ENCODE results near the gene PACRG. TPM values are rescaled to one million over a fixed set of nuclear protein-coding genes. Genes with fewer than 3 reads are reported as not detected.

PACRG gene
- polyA plus RNA-seq, 3 donors = not detected

DNA sequence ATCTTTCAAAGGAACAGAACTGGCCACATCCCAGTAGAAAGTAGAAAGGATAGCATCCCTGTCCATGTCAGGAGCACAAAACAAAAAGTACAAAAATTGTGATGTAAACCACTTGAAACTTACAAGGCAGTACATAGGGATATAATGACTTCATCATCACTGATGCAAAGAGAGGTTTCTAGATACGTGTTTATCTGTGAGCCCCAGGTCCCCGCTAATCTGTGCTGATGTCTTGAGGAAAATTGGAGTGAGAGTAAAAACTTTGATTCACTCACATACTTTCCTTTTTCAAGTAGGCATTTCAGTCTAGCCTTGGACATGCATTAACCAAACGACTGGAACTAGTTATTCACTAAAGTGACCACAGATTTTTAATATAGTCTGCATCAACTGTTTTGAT is 470.1 kb downstream of the PACRG start:
- Histone ChIP-seq H3K79me2 (ENCODE audit: insufficient read depth, low read length) (no peaks in the 10 kb centered on the region), H3K27ac (ENCODE audit: low read depth in 1 of 2, low read length in 2 of 2) (no peak overlapping the region), H3K4me1 (ENCODE audit: control insufficient read depth in 1 of 2, insufficient read depth in 2 of 2, low read length in 2 of 2) (no peaks in the 10 kb centered on the region), H3K4me3 (replicated peaks in 1 of 3; ENCODE audit: low read depth in 2 of 3, low read length in 3 of 3) (no peak overlapping the region), H3K36me3 (replicated peaks in 1 of 2; ENCODE audit: control insufficient read depth in 1 of 2, insufficient read depth in 2 of 2, low read length in 2 of 2) (no peaks in the 10 kb centered on the region), H4K20me1 (ENCODE audit: insufficient read depth, low read length) (no peaks in the 10 kb centered on the region), H3K9me3 (replicated peaks in 1 of 2; ENCODE audit: control insufficient read depth in 1 of 2, insufficient read depth in 1 of 2, low read length in 2 of 2) (no peaks in the 10 kb centered on the region), H3K4me2 (replicated peaks; ENCODE audit: extremely low read depth, low read length, poor library complexity, severe bottlenecking) (no peak overlapping the region), H3K27me3 (ENCODE audit: control insufficient read depth in 2 of 2, insufficient read depth in 2 of 2, low read length in 2 of 2) (no peaks in the 10 kb centered on the region), H2AFZ (ENCODE audit: insufficient read depth, low read depth, low read length, poor library complexity, severe bottlenecking) (no peak overlapping the region), H3K9ac (ENCODE audit: insufficient read depth, low read length, poor library complexity, severe bottlenecking) (no peak overlapping the region)
- Mint-ChIP-seq H3K36me3 (no peaks in the 10 kb centered on the region), H3K9me3 (peaks cover 0 to 2% (median 0%) of the 10 kb centered on the region in 7 donors), H3K27ac (no peak overlapping the region), H3K27me3 (ENCODE audit: low read depth in 3 of 3) (peaks cover 1 to 5% (median 2%) of the 10 kb centered on the region in 3 donors), H3K4me3 (no peak overlapping the region), H3K4me1 (peaks cover 3% of the 10 kb centered on the region)
- DNase-seq = no peak
- intact Hi-C loops (cut with micrococcal nuclease) = no loop called here
- no CpG with 5 or more reads among the region's 3 CpGs for WGBS (ENCODE audit: insufficient coverage)
- TF ChIP-seq, protein P1, sequence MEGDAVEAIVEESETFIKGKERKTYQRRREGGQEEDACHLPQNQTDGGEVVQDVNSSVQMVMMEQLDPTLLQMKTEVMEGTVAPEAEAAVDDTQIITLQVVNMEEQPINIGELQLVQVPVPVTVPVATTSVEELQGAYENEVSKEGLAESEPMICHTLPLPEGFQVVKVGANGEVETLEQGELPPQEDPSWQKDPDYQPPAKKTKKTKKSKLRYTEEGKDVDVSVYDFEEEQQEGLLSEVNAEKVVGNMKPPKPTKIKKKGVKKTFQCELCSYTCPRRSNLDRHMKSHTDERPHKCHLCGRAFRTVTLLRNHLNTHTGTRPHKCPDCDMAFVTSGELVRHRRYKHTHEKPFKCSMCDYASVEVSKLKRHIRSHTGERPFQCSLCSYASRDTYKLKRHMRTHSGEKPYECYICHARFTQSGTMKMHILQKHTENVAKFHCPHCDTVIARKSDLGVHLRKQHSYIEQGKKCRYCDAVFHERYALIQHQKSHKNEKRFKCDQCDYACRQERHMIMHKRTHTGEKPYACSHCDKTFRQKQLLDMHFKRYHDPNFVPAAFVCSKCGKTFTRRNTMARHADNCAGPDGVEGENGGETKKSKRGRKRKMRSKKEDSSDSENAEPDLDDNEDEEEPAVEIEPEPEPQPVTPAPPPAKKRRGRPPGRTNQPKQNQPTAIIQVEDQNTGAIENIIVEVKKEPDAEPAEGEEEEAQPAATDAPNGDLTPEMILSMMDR (IDR thresholded peaks at IDR 0.05) = no peak

DNA sequence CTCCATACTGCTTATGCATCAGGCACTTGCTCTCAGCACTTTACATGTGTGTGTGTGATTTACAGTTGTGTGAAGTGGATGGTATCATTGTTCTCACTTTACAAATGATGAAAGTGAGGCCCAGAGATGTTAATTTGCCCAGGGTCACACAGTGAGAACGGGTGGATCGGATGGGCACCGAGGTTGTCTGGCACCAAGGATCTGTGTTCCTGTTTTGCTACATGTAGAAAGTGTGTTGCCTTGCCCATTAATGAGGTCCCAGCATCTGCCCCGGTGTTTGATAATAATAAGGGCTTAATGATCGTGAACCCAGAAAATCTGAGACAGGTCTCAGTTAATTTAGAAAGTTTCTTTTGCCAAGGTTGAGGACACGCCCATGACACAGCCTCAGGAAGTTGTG is 470.6 kb downstream of the PACRG start:
- Mint-ChIP-seq H3K36me3 (no peaks in the 10 kb centered on the region), H3K27ac (peak overlapping the region in 1 of 7 donors; percentile 36), H3K27me3 (ENCODE audit: low read depth in 3 of 3) (peaks cover 0 to 5% (median 2%) of the 10 kb centered on the region in 3 donors), H3K4me3 (no peak overlapping the region), H3K9me3 (peaks cover 0 to 2% (median 0%) of the 10 kb centered on the region in 7 donors), H3K4me1 (peaks cover 3% of the 10 kb centered on the region)
- no peak overlapping the region for H2AFZ ChIP-seq (ENCODE audit: insufficient read depth, low read depth, low read length, poor library complexity, severe bottlenecking)
- no peak overlapping the region for H3K9ac ChIP-seq (ENCODE audit: insufficient read depth, low read length, poor library complexity, severe bottlenecking)
- H3K79me2 ChIP-seq (ENCODE audit: insufficient read depth, low read length) = no peaks in the 10 kb centered on the region
- no peaks in the 10 kb centered on the region for H3K9me3 ChIP-seq (replicated peaks in 1 of 2; ENCODE audit: control insufficient read depth in 1 of 2, insufficient read depth in 1 of 2, low read length in 2 of 2)
- no peaks in the 10 kb centered on the region for H4K20me1 ChIP-seq (ENCODE audit: insufficient read depth, low read length)
- 96% methylated on average over 5 of the region's 6 CpGs for WGBS (ENCODE audit: insufficient coverage)
- no peak overlapping the region for H3K27ac ChIP-seq (ENCODE audit: low read depth in 1 of 2, low read length in 2 of 2)
- intact Hi-C loops (cut with micrococcal nuclease) = no loop called here
- H3K27me3 ChIP-seq (ENCODE audit: control insufficient read depth in 2 of 2, insufficient read depth in 2 of 2, low read length in 2 of 2) = no peaks in the 10 kb centered on the region
- no peak for DNase-seq
- no peak overlapping the region for H3K4me3 ChIP-seq (replicated peaks in 1 of 3; ENCODE audit: low read depth in 2 of 3, low read length in 3 of 3)
- no peaks in the 10 kb centered on the region for H3K36me3 ChIP-seq (replicated peaks in 1 of 2; ENCODE audit: control insufficient read depth in 1 of 2, insufficient read depth in 2 of 2, low read length in 2 of 2)
- no peaks in the 10 kb centered on the region for H3K4me1 ChIP-seq (ENCODE audit: control insufficient read depth in 1 of 2, insufficient read depth in 2 of 2, low read length in 2 of 2)
- TF ChIP-seq, protein P1 (IDR thresholded peaks at IDR 0.05) = no peak
- no peak overlapping the region for H3K4me2 ChIP-seq (replicated peaks; ENCODE audit: extremely low read depth, low read length, poor library complexity, severe bottlenecking)
